ENCODE data around the gene GBP7.

GBP7 gene

DNA sequence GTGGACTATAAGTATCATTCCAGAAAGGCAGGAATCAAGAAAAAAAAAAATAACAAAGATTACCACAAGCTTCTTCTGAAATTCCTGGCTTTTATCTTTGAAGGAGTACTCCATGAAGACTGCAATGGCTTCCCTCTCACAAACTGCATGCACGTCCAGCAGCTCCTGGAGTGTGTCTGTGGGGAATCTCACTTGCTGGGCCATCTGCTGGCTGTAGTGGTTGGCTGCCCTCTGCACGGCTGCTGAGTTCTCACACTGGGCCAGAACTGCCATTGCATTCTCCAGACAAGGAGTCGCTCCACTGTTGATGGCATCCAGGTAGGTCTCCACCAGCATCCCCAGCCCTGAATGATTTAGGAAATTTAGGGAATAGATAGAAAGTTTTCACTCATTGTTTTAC, 26.6 kb downstream of the GBP7 start:
- no peak overlapping the region for H3K27ac ChIP-seq
- DNase-seq = peak; percentile 22

DNA sequence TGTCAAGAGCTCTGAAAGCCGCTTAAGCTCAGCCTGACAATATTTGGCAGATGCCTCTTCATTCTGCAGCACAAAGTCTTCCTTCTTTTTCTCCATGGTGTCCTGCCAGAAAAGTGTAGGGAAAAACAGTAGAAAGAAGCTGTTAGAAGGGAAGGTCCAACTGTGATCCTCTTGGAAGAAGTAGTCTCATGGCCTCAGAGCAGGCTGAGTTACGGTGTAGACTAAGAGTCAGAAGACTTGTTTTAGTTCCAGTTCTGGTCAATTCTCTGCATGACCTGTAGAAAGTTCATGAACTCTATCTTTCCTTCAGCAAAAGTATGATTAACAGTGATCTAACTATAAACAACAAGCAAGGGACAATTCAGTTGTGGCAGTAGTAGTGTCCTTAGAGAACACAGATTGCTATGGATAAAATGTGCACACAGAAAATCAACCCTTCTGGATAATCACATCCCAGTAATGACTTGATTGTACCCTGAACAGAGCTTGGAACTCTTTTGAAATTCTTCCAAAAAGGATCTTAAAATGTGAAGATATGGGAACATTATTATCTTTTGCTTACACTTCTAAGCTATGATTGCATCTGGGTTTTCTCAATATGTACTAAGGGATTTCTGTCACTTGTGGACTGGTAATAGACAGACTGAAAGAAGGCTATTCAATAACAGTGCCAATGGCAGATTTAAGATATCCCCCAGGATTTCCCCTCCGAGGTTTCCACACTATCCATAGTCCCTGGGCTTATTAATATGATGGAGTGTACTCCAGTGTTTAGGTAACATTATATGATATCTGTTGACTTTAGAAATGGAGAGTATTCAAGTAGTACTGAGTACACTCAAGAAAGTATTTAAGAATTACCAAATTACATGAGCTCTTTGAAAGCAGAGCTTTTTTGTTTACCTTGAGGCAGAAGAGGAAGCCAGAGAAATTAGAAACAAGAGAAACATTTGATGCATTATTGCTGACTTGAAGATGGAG, 27.8 kb downstream of the GBP7 start:
- Histone ChIP-seq H3K4me3 (ENCODE audit: low read depth, low read length) (no peak overlapping the region), H3K27ac (no peak overlapping the region), H3K36me3 (replicated peaks) (no peaks in the 10 kb centered on the region), H3K27me3 (replicated peaks) (no peaks in the 10 kb centered on the region)
- TF ChIP-seq, protein P1, sequence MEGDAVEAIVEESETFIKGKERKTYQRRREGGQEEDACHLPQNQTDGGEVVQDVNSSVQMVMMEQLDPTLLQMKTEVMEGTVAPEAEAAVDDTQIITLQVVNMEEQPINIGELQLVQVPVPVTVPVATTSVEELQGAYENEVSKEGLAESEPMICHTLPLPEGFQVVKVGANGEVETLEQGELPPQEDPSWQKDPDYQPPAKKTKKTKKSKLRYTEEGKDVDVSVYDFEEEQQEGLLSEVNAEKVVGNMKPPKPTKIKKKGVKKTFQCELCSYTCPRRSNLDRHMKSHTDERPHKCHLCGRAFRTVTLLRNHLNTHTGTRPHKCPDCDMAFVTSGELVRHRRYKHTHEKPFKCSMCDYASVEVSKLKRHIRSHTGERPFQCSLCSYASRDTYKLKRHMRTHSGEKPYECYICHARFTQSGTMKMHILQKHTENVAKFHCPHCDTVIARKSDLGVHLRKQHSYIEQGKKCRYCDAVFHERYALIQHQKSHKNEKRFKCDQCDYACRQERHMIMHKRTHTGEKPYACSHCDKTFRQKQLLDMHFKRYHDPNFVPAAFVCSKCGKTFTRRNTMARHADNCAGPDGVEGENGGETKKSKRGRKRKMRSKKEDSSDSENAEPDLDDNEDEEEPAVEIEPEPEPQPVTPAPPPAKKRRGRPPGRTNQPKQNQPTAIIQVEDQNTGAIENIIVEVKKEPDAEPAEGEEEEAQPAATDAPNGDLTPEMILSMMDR (IDR thresholded peaks at IDR 0.05; ENCODE audit: low read depth, low read length, missing control alignments) = no peak
- DNase-seq = no peak
- in situ Hi-C loops (cut with HindIII; ENCODE audit: low pct_ligation_motif_present, low sequenced_read_pairs) = no loop called here

More for the DNA sequence above, 26.6 kb downstream of the GBP7 start:
- in situ Hi-C loops (cut with HindIII; ENCODE audit: low pct_ligation_motif_present, low sequenced_read_pairs) = no loop called here
- no peak overlapping the region for H3K4me3 ChIP-seq (ENCODE audit: low read depth, low read length)
- no peaks in the 10 kb centered on the region for H3K36me3 ChIP-seq (replicated peaks)
- TF ChIP-seq, protein P1 (IDR thresholded peaks at IDR 0.05; ENCODE audit: low read depth, low read length, missing control alignments) = peak; percentile 59
- H3K27me3 ChIP-seq (replicated peaks) = no peaks in the 10 kb centered on the region

DNA sequence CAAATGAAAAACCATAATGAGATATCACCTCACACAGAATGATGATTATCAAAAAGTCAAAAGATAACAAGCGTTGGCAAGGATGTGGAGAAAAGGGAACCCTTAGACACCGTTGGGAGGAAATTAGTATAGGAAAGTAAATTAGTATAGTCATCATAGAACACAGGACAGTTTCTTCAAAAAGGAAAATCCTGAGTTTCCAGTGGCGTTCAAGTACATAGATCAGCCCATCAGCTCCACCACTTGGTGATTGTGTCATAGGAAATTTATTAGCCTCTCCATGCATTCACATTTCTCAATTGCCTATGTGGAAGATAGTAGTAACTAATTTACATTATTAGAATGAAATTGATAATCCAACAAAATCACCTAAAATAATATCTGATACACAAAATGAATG, 29.1 kb downstream of the GBP7 start:
- no peak for DNase-seq
- H3K4me3 ChIP-seq (ENCODE audit: low read depth, low read length) = no peak overlapping the region
- no peaks in the 10 kb centered on the region for H3K27me3 ChIP-seq (replicated peaks)
- no peak overlapping the region for H3K27ac ChIP-seq
- in situ Hi-C loops (cut with HindIII; ENCODE audit: low pct_ligation_motif_present, low sequenced_read_pairs) = no loop called here
- TF ChIP-seq, protein P1 (IDR thresholded peaks at IDR 0.05; ENCODE audit: low read depth, low read length, missing control alignments) = no peak
- H3K36me3 ChIP-seq (replicated peaks) = no peaks in the 10 kb centered on the region

DNA sequence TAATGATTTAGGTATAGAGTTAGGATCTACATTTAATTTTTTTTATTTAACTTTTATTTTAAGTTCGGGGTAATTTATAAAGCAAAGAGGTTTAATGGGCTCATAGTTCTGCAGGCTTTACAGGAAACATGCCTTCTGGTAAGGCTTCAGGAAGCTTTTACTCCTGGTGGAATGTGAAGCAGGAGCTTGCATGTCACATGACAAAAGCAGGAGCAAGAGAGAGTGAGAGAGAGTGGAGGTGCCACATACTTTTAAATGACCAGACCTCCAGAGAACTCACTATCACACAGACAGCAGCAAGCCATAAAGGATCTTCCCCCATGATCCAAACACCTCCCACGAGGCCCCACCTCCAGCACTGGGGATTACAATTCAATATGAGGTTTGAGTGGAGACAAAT, 32.3 kb downstream of the GBP7 start:
- Histone ChIP-seq H3K36me3 (replicated peaks) (no peaks in the 10 kb centered on the region), H3K4me3 (ENCODE audit: low read depth, low read length) (no peak overlapping the region), H3K27me3 (replicated peaks) (no peaks in the 10 kb centered on the region), H3K27ac (no peak overlapping the region)
- TF ChIP-seq, protein P1 (IDR thresholded peaks at IDR 0.05; ENCODE audit: low read depth, low read length, missing control alignments) = no peak
- in situ Hi-C loops (cut with HindIII; ENCODE audit: low pct_ligation_motif_present, low sequenced_read_pairs) = no loop called here
- no peak for DNase-seq

DNA sequence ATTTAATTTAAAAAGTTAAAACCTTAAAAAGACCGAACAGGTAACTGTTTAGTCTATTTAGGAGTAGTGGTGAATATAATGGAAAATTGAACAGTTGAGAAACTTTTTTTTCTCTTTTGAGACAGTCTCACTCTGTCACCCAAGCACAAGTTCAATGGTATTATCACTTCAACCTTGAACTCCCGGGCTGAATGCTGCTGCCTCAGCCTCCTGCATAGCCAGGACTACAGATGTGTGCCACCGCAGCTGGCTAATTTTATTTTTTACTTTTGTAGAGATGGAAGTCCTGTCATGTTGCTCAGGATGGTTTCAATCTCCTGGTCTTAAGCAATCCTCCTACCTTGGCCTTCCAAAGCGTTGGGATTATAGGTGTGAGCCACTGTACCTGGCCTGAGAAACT, 33.6 kb downstream of the GBP7 start:
- no peaks in the 10 kb centered on the region for H3K27me3 ChIP-seq (replicated peaks)
- no peaks in the 10 kb centered on the region for H3K36me3 ChIP-seq (replicated peaks)
- H3K4me3 ChIP-seq (ENCODE audit: low read depth, low read length) = no peak overlapping the region
- in situ Hi-C loops (cut with HindIII; ENCODE audit: low pct_ligation_motif_present, low sequenced_read_pairs) = no loop called here
- no peak overlapping the region for H3K27ac ChIP-seq
- DNase-seq = no peak
- TF ChIP-seq, protein P1 (IDR thresholded peaks at IDR 0.05; ENCODE audit: low read depth, low read length, missing control alignments) = no peak

All from brain microvascular endothelial cell (primary cell).